ENCODE measurements around the gene CRTC2.

CRTC2 gene

GRCh38 chr1:153958961-153959260 lies 499 bp upstream of the CRTC2 start:
- no peak overlapping the region for H2BK120ac ChIP-seq (ENCODE audit: insufficient read depth, low read length, poor library complexity)

GRCh38 chr1:153957744-153958110 lies 685 bp downstream of the CRTC2 start:
- Histone ChIP-seq H2BK12ac (ENCODE audit: low read length) (no peak overlapping the region), H2AFZ (ENCODE audit: insufficient read depth, low read length, poor library complexity) (peak overlapping the region; percentile 61), H3K27me3 (ENCODE audit: insufficient read depth, low read length) (no peaks in the 10 kb centered on the region), H3K4me1 (ENCODE audit: control insufficient read depth in 1 of 2, insufficient read depth in 2 of 2, low read length in 2 of 2) (peaks cover 15 to 17% of the 10 kb centered on the region in 2 experiments), H3K18ac (ENCODE audit: low read length) (peak overlapping the region; percentile 77), H2BK120ac (ENCODE audit: insufficient read depth, low read length, poor library complexity) (no peak overlapping the region), H4K12ac (ENCODE audit: low read depth, low read length) (peak overlapping the region; percentile 82), H2BK5ac (ENCODE audit: low read depth, low read length, poor library complexity) (peak overlapping the region; percentile 51), H3K79me2 (ENCODE audit: control insufficient read depth, insufficient read depth, low read length, poor library complexity) (peaks cover 27% of the 10 kb centered on the region), H4K8ac (ENCODE audit: low read depth, low read length) (peak overlapping the region; percentile 87), H3K4ac (ENCODE audit: low read depth, low read length) (peak overlapping the region; percentile 92), H3K27ac (ENCODE audit: low read depth, low read length) (peak overlapping the region; percentile 81), H3K4me3 (ENCODE audit: low read depth, low read length) (peak overlapping the region; percentile 92), H3K4me2 (ENCODE audit: low read length) (peak overlapping the region; percentile 99), H3K14ac (ENCODE audit: low read length) (peak overlapping the region; percentile 90), H2AK5ac (ENCODE audit: low read length) (peak overlapping the region; percentile 42), H3K23ac (ENCODE audit: low read length) (peak overlapping the region; percentile 0), H3K9ac (ENCODE audit: low read length) (peak overlapping the region; percentile 93), H3K79me1 (ENCODE audit: low read length) (peaks cover 15% of the 10 kb centered on the region), H3K36me3 (ENCODE audit: control insufficient read depth in 1 of 2, insufficient read depth in 2 of 2, low read length in 2 of 2) (peaks cover 29 to 39% of the 10 kb centered on the region in 2 experiments), H4K91ac (ENCODE audit: low read depth, low read length) (peak overlapping the region; percentile 94), H3K9me3 (ENCODE audit: insufficient read depth, low read depth, low read length) (no peaks in the 10 kb centered on the region)
- WGBS (ENCODE audit: extremely low coverage, insufficient coverage, insufficient read length) = no CpG with 5 or more reads among the region's 13 CpGs
- peak in 1 of 2 donors; percentile 8 for DNase-seq

More at GRCh38 chr1:153958961-153959260, 499 bp upstream of the CRTC2 start:
- Histone ChIP-seq H2AFZ (ENCODE audit: insufficient read depth, low read length, poor library complexity) (no peak overlapping the region), H2BK5ac (ENCODE audit: low read depth, low read length, poor library complexity) (no peak overlapping the region), H4K8ac (ENCODE audit: low read depth, low read length) (no peak overlapping the region), H3K4ac (ENCODE audit: low read depth, low read length) (no peak overlapping the region), H3K27me3 (ENCODE audit: insufficient read depth, low read length) (no peaks in the 10 kb centered on the region), H2BK12ac (ENCODE audit: low read length) (no peak overlapping the region), H4K12ac (ENCODE audit: low read depth, low read length) (no peak overlapping the region), H3K79me1 (ENCODE audit: low read length) (peaks cover 24% of the 10 kb centered on the region), H3K14ac (ENCODE audit: low read length) (no peak overlapping the region), H3K79me2 (ENCODE audit: control insufficient read depth, insufficient read depth, low read length, poor library complexity) (peaks cover 33% of the 10 kb centered on the region), H3K9me3 (ENCODE audit: insufficient read depth, low read depth, low read length) (no peaks in the 10 kb centered on the region), H3K4me1 (ENCODE audit: control insufficient read depth in 1 of 2, insufficient read depth in 2 of 2, low read length in 2 of 2) (peaks cover 15 to 17% of the 10 kb centered on the region in 2 experiments), H3K4me3 (ENCODE audit: low read depth, low read length) (no peak overlapping the region), H2AK5ac (ENCODE audit: low read length) (no peak overlapping the region), H3K9ac (ENCODE audit: low read length) (no peak overlapping the region), H3K4me2 (ENCODE audit: low read length) (peak overlapping the region; percentile 43), H4K91ac (ENCODE audit: low read depth, low read length) (no peak overlapping the region), H3K23ac (ENCODE audit: low read length) (no peak overlapping the region), H3K18ac (ENCODE audit: low read length) (no peak overlapping the region), H3K27ac (ENCODE audit: low read depth, low read length) (no peak overlapping the region), H3K36me3 (ENCODE audit: control insufficient read depth in 1 of 2, insufficient read depth in 2 of 2, low read length in 2 of 2) (peaks cover 22 to 31% of the 10 kb centered on the region in 2 experiments)
- no CpG with 5 or more reads among the region's 4 CpGs for WGBS (ENCODE audit: extremely low coverage, insufficient coverage, insufficient read length)
- peak in 1 of 2 donors; percentile 5 for DNase-seq

GRCh38 chr1:153956997-153957715 lies 1.3 kb downstream of the CRTC2 start:
- no peak overlapping the region for H2BK12ac ChIP-seq (ENCODE audit: low read length)
- peaks cover 13 to 14% of the 10 kb centered on the region in 2 experiments for H3K4me1 ChIP-seq (ENCODE audit: control insufficient read depth in 1 of 2, insufficient read depth in 2 of 2, low read length in 2 of 2)
- H3K23ac ChIP-seq (ENCODE audit: low read length) = peak overlapping the region; percentile 23
- H2AK5ac ChIP-seq (ENCODE audit: low read length) = no peak overlapping the region
- no peak overlapping the region for H4K91ac ChIP-seq (ENCODE audit: low read depth, low read length)
- H3K4me3 ChIP-seq (ENCODE audit: low read depth, low read length) = peak overlapping the region; percentile 92
- peaks cover 34 to 44% of the 10 kb centered on the region in 2 experiments for H3K36me3 ChIP-seq (ENCODE audit: control insufficient read depth in 1 of 2, insufficient read depth in 2 of 2, low read length in 2 of 2)
- H4K12ac ChIP-seq (ENCODE audit: low read depth, low read length) = no peak overlapping the region
- H3K9me3 ChIP-seq (ENCODE audit: insufficient read depth, low read depth, low read length) = no peaks in the 10 kb centered on the region
- peak in 1 of 2 donors; percentile 6 for DNase-seq
- peak overlapping the region; percentile 92 for H3K4ac ChIP-seq (ENCODE audit: low read depth, low read length)
- peak overlapping the region; percentile 93 for H3K9ac ChIP-seq (ENCODE audit: low read length)
- H3K14ac ChIP-seq (ENCODE audit: low read length) = peak overlapping the region; percentile 90
- H2AFZ ChIP-seq (ENCODE audit: insufficient read depth, low read length, poor library complexity) = peak overlapping the region; percentile 13
- H3K27me3 ChIP-seq (ENCODE audit: insufficient read depth, low read length) = no peaks in the 10 kb centered on the region
- peaks cover 21% of the 10 kb centered on the region for H3K79me2 ChIP-seq (ENCODE audit: control insufficient read depth, insufficient read depth, low read length, poor library complexity)
- H3K4me2 ChIP-seq (ENCODE audit: low read length) = peak overlapping the region; percentile 99
- no peak overlapping the region for H2BK5ac ChIP-seq (ENCODE audit: low read depth, low read length, poor library complexity)
- no peak overlapping the region for H2BK120ac ChIP-seq (ENCODE audit: insufficient read depth, low read length, poor library complexity)
- H4K8ac ChIP-seq (ENCODE audit: low read depth, low read length) = peak overlapping the region; percentile 87
- H3K79me1 ChIP-seq (ENCODE audit: low read length) = peaks cover 9% of the 10 kb centered on the region
- WGBS (ENCODE audit: extremely low coverage, insufficient coverage, insufficient read length) = no CpG with 5 or more reads among the region's 6 CpGs
- peak overlapping the region; percentile 28 for H3K27ac ChIP-seq (ENCODE audit: low read depth, low read length)
- H3K18ac ChIP-seq (ENCODE audit: low read length) = no peak overlapping the region

GRCh38 chr1:153954826-153955225 lies 3.6 kb downstream of the CRTC2 start:
- Histone ChIP-seq H3K4me2 (ENCODE audit: low read length) (no peak overlapping the region), H3K4me1 (ENCODE audit: control insufficient read depth in 1 of 2, insufficient read depth in 2 of 2, low read length in 2 of 2) (peaks cover 6 to 9% of the 10 kb centered on the region in 2 experiments), H3K27ac (ENCODE audit: low read depth, low read length) (no peak overlapping the region), H2BK5ac (ENCODE audit: low read depth, low read length, poor library complexity) (no peak overlapping the region), H3K23ac (ENCODE audit: low read length) (no peak overlapping the region), H2AFZ (ENCODE audit: insufficient read depth, low read length, poor library complexity) (no peak overlapping the region), H3K36me3 (ENCODE audit: control insufficient read depth in 1 of 2, insufficient read depth in 2 of 2, low read length in 2 of 2) (peaks cover 39 to 44% of the 10 kb centered on the region in 2 experiments), H3K14ac (ENCODE audit: low read length) (no peak overlapping the region), H3K9me3 (ENCODE audit: insufficient read depth, low read depth, low read length) (no peaks in the 10 kb centered on the region), H3K18ac (ENCODE audit: low read length) (no peak overlapping the region), H4K8ac (ENCODE audit: low read depth, low read length) (no peak overlapping the region), H2BK120ac (ENCODE audit: insufficient read depth, low read length, poor library complexity) (no peak overlapping the region), H3K79me2 (ENCODE audit: control insufficient read depth, insufficient read depth, low read length, poor library complexity) (peaks cover 19% of the 10 kb centered on the region), H3K79me1 (ENCODE audit: low read length) (peaks cover 7% of the 10 kb centered on the region), H2AK5ac (ENCODE audit: low read length) (no peak overlapping the region), H3K4me3 (ENCODE audit: low read depth, low read length) (no peak overlapping the region), H4K12ac (ENCODE audit: low read depth, low read length) (no peak overlapping the region), H3K4ac (ENCODE audit: low read depth, low read length) (peak overlapping the region; percentile 4), H3K27me3 (ENCODE audit: insufficient read depth, low read length) (no peaks in the 10 kb centered on the region), H2BK12ac (ENCODE audit: low read length) (no peak overlapping the region), H3K9ac (ENCODE audit: low read length) (no peak overlapping the region), H4K91ac (ENCODE audit: low read depth, low read length) (no peak overlapping the region)
- no peak for DNase-seq
- no CpG with 5 or more reads among the region's 10 CpGs for WGBS (ENCODE audit: extremely low coverage, insufficient coverage, insufficient read length)

Data from trophoblast cell (in vitro differentiated cells and primary cell).